C4-2B (cell line): ENCODE data around the gene TIGD7.
"Not testable (repeated sequence)": the region's sequence is repeated elsewhere in the genome, so short reads cannot be mapped to it uniquely, and the experiment has no call there.

Source experiments
- CTCF ChIP-seq: fragments of 450-650 bp; conservative IDR thresholded peaks from 2 replicates; pipeline ENCODE4 v1.5.1; 2017; ENCODE audit warnings: mild to moderate bottlenecking
- ZFX ChIP-seq: fragments of 450-650 bp; IDR thresholded peaks from 2 replicates; pipeline ENCODE4 v1.6.1; 2017

- TF ChIP-seq CTCF, ZFX: not testable (repeated sequence)
Observed at GRCh38 chr16:3270718-3271117, 34.5 kb downstream of the TIGD7 start.
